Retinal pigment epithelial cell (primary cell): ENCODE data around the gene FOXF1.

Source experiments
- DNase-seq: peaks from one replicate; pipeline ENCODE4 v3.0.0-alpha.2; 2010; ENCODE audit warnings: low read depth
- H3K4me3 ChIP-seq: 2 replicates; pipeline ENCODE4 v1.5.1; 2011; ENCODE audit warnings: mild to moderate bottlenecking, low read length, control low read depth, moderate library complexity
- CTCF ChIP-seq: conservative IDR thresholded peaks from 2 replicates; pipeline ENCODE4 v1.5.1; 2011; ENCODE audit warnings: low read depth, low read length, control low read depth, inconsistent platforms

FOXF1 gene

GRCh38 chr16:86562356-86562755 lies 52.0 kb downstream of the FOXF1 start:
- H3K4me3 ChIP-seq: no peak overlapping the region
- DNase-seq: no peak
- no peak for TF ChIP-seq CTCF

DNA sequence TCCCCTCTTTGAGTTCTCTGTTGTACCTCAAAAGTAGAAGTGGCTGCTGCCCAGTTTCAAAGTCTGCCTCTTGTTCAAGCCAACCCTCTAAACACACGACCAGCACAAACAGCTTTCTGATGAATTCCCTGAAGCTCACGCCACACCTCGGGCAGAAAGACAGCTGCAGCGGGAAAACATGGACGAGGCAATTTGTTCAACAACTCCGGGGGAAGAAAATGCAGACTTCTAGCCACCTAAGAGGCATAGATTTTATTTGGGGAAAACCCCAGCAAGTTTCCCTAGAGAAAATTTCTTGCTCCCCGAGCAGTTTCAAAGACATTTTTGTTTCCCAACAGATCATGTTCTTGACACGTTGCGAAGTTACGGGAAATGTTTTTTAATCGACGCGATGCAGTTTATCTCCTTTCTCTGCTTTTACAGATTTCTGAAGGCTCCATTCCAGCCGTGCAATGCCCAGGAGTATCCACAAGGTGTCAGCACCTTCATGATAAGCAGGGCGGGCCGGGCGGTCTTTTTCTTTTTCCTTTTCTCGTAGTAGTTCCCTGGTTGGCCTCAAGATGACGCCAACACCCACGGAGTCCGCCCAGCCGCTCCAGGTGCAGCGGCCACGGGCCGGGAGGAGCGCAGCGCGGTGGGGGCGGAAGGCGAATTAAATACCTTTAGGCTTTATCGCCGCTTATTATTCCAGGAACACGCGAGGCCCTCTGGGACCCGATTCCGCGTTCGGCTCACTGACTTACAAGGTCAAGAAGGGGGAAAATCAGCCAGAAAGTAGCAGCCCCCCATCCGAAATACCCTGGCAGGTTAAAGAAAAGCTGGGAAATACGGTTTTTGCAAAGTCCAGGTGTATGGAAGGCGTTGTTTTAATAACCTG lies 53.4 kb downstream of the FOXF1 start:
- peak overlapping the region; percentile 47 for H3K4me3 ChIP-seq
- DNase-seq: no peak
- TF ChIP-seq CTCF: peak; percentile 100
